Upper lobe of right lung (tissue), 1 donor: ENCODE measurements around the gene HERPUD2. TPM values are rescaled to one million over a fixed set of nuclear protein-coding genes. Genes with fewer than 3 reads are reported as not detected.

Experiments used
- ATAC-seq: fragments of 200-7000 bp; cut with Tn5 transposase; one replicate; pipeline ENCODE4 v1.9.1; 2020; ENCODE audit warnings: mild to moderate bottlenecking, moderate library complexity
- DNase-seq: peaks from one replicate; pipeline ENCODE4 v3.0.0-alpha.2; 2020
- H3K27ac ChIP-seq: fragments of 200-600 bp; one replicate; pipeline ENCODE4 v1.8.0; 2022
- H3K27me3 ChIP-seq: fragments of 200-600 bp; one replicate; pipeline ENCODE4 v1.8.0; 2022; ENCODE audit warnings: mild to moderate bottlenecking
- H3K36me3 ChIP-seq: fragments of 200-600 bp; one replicate; pipeline ENCODE4 v1.8.0; 2022
- H3K4me1 ChIP-seq: fragments of 200-600 bp; one replicate; pipeline ENCODE4 v1.8.0; 2022
- H3K4me3 ChIP-seq: fragments of 200-600 bp; one replicate; pipeline ENCODE4 v1.8.0; 2022; ENCODE audit warnings: mild to moderate bottlenecking
- H3K9me3 ChIP-seq: fragments of 200-600 bp; one replicate; pipeline ENCODE4 v1.8.0; 2022
- CTCF ChIP-seq: fragments of 200-600 bp; IDR thresholded peaks from one replicate; pipeline ENCODE4 v1.8.0; 2022; ENCODE audit warnings: antibody characterized with exemption
- intact Hi-C: fragments of 100-400 bp; cut with DNase I; formaldehyde crosslinking; loops from one replicate; pipeline ENCODE4 v1.11.0; 2022
- total RNA-seq: library from RNA; stranded (reverse); fragmentation: NEBNext Ultra II Directional; extraction: Animal tissue kit (Norgen Biotek cat#: 25700); gene quantifications from one replicate; pipeline ENCODE4 v1.2.1, GENCODE V29; 2021
- donor health status: DM: no; HTN: yes; CAD: no; lungs with severe emphysema.

HERPUD2 gene
- total RNA-seq, 1 donor from 2014 or later: 32.6 TPM

GRCh38 chr7:35720032-35720431 is 25.1 kb upstream of the HERPUD2 start:
- Histone ChIP-seq H3K4me1 (peaks cover 6% of the 10 kb centered on the region), H3K36me3 (no peaks in the 10 kb centered on the region), H3K9me3 (no peaks in the 10 kb centered on the region), H3K4me3 (no peak overlapping the region), H3K27ac (no peak overlapping the region), H3K27me3 (no peaks in the 10 kb centered on the region)
- intact Hi-C loops: loop anchor here (10.0 kb wide), 1 partner anchor 85 kb away; the partner anchor contains the start of gene SEPTIN7
- no peak for DNase-seq
- ATAC-seq: no peak
- no peak for TF ChIP-seq CTCF

GRCh38 chr7:35718047-35718446 is 23.1 kb upstream of the HERPUD2 start:
- peaks cover 6% of the 10 kb centered on the region for H3K4me1 ChIP-seq
- H3K4me3 ChIP-seq: peak overlapping the region; percentile 36
- H3K9me3 ChIP-seq: no peaks in the 10 kb centered on the region
- no peak for DNase-seq
- no peak for ATAC-seq
- H3K27ac ChIP-seq: no peak overlapping the region
- H3K27me3 ChIP-seq: no peaks in the 10 kb centered on the region
- no peak for TF ChIP-seq CTCF
- H3K36me3 ChIP-seq: no peaks in the 10 kb centered on the region
- intact Hi-C loops: no loop called here

GRCh38 chr7:35717516-35717915 is 22.6 kb upstream of the HERPUD2 start:
- Histone ChIP-seq H3K4me3 (peak overlapping the region; percentile 36), H3K9me3 (no peaks in the 10 kb centered on the region), H3K27ac (peak overlapping the region; percentile 48), H3K27me3 (no peaks in the 10 kb centered on the region), H3K4me1 (peaks cover 6% of the 10 kb centered on the region), H3K36me3 (no peaks in the 10 kb centered on the region)
- DNase-seq (no peak), ATAC-seq (no peak)
- intact Hi-C loops: no loop called here
- no peak for TF ChIP-seq CTCF

DNA sequence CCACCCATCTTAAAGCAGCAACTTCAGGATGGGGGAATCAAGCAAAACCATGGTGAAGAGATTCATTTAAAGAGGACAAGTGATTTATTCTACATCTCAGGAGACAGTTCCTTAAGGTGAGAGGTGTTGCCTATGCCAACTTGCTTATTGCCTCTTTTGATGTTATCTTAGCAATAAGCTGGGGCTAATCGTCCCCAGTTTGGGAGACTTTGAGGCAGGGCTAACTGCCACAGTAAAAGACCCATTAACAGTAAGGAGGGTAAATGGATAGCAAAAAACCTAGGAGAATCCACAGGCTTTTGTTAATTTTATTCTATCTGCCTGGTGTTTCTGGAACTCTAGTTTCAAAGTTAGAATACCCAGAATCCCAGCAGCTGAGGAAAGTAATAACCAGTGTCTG is 22.1 kb upstream of the HERPUD2 start:
- peak overlapping the region; percentile 48 for H3K27ac ChIP-seq
- intact Hi-C loops: no loop called here
- H3K36me3 ChIP-seq: no peaks in the 10 kb centered on the region
- ATAC-seq (no peak), DNase-seq (no peak)
- no peaks in the 10 kb centered on the region for H3K9me3 ChIP-seq
- H3K27me3 ChIP-seq: no peaks in the 10 kb centered on the region
- H3K4me3 ChIP-seq: peak overlapping the region; percentile 36
- H3K4me1 ChIP-seq: peaks cover 6% of the 10 kb centered on the region
- no peak for TF ChIP-seq CTCF

GRCh38 chr7:35716038-35716803 is 21.3 kb upstream of the HERPUD2 start:
- Histone ChIP-seq H3K36me3 (no peaks in the 10 kb centered on the region), H3K4me1 (peaks cover 6% of the 10 kb centered on the region), H3K9me3 (no peaks in the 10 kb centered on the region), H3K27ac (peak overlapping the region; percentile 48), H3K27me3 (no peaks in the 10 kb centered on the region), H3K4me3 (peak overlapping the region; percentile 36)
- ATAC-seq (peak; percentile 62), DNase-seq (no peak)
- intact Hi-C loops: no loop called here
- TF ChIP-seq CTCF: no peak
